Measurements from ENCODE around the gene MACROD2.

The MACROD2 gene

DNA sequence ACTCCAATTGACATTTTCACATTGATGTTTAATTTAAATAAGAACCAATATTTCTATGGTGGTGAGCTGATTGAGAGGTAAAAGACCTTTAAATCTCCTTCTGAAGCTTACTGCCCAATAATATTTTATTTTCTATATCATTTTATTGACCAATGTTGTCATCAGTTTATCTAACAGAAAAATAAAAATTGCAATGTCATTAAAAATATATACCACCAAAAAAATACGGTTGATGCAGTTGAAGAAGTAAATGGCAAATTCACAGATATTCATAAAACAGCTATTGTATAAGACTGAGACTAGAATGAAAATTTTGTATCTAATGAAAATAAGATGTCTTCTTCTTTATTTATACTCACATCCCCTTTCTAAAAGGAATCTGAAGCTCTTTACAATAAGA, 1375.1 kb downstream of the MACROD2 start:
- TF ChIP-seq CREB5 (CRISPR knock-in tag; IDR thresholded peaks at IDR 0.05; ENCODE audit: low read depth) (no peak), ESRRG (CRISPR knock-in tag; IDR thresholded peaks at IDR 0.05) (no peak), PPARA (CRISPR knock-in tag; IDR thresholded peaks at IDR 0.05; ENCODE audit: borderline replicate concordance) (no peak), ISL1 (CRISPR knock-in tag; IDR thresholded peaks at IDR 0.05) (no peak), CSRNP3 (CRISPR knock-in tag; IDR thresholded peaks at IDR 0.05) (no peak), ZNF565 (CRISPR knock-in tag; conservative IDR thresholded peaks at IDR 0.05; ENCODE audit: low read depth) (no peak), ZNF70 (CRISPR knock-in tag; IDR thresholded peaks at IDR 0.05) (no peak), ZC3H10 (CRISPR knock-in tag; IDR thresholded peaks at IDR 0.05) (no peak), BACH2 (CRISPR knock-in tag; IDR thresholded peaks at IDR 0.05; ENCODE audit: borderline replicate concordance) (no peak), TCF4 (CRISPR knock-in tag; IDR thresholded peaks at IDR 0.05; ENCODE audit: borderline replicate concordance) (no peak), PATZ1 (CRISPR knock-in tag; IDR thresholded peaks at IDR 0.05; ENCODE audit: borderline replicate concordance) (no peak), ZFP3 (CRISPR knock-in tag; IDR thresholded peaks at IDR 0.05) (no peak), OSR1 (CRISPR knock-in tag; IDR thresholded peaks at IDR 0.05) (no peak), GLIS3 (CRISPR knock-in tag; IDR thresholded peaks at IDR 0.05) (no peak), RARB (CRISPR knock-in tag; IDR thresholded peaks at IDR 0.05) (no peak)
- TF ChIP-seq, protein P1, sequence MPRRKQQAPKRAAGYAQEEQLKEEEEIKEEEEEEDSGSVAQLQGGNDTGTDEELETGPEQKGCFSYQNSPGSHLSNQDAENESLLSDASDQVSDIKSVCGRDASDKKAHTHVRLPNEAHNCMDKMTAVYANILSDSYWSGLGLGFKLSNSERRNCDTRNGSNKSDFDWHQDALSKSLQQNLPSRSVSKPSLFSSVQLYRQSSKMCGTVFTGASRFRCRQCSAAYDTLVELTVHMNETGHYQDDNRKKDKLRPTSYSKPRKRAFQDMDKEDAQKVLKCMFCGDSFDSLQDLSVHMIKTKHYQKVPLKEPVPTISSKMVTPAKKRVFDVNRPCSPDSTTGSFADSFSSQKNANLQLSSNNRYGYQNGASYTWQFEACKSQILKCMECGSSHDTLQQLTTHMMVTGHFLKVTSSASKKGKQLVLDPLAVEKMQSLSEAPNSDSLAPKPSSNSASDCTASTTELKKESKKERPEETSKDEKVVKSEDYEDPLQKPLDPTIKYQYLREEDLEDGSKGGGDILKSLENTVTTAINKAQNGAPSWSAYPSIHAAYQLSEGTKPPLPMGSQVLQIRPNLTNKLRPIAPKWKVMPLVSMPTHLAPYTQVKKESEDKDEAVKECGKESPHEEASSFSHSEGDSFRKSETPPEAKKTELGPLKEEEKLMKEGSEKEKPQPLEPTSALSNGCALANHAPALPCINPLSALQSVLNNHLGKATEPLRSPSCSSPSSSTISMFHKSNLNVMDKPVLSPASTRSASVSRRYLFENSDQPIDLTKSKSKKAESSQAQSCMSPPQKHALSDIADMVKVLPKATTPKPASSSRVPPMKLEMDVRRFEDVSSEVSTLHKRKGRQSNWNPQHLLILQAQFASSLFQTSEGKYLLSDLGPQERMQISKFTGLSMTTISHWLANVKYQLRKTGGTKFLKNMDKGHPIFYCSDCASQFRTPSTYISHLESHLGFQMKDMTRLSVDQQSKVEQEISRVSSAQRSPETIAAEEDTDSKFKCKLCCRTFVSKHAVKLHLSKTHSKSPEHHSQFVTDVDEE (CRISPR knock-in tag; IDR thresholded peaks at IDR 0.05) = no peak
- ATAC-seq = no peak

- TF ChIP-seq TOX (CRISPR knock-in tag; IDR thresholded peaks at IDR 0.05; ENCODE audit: borderline replicate concordance) = no peak
- no peak for TF ChIP-seq ZFP30 (CRISPR knock-in tag; IDR thresholded peaks at IDR 0.05)
- no peak for TF ChIP-seq SNAI2 (CRISPR knock-in tag; IDR thresholded peaks at IDR 0.05)
- TF ChIP-seq ISL1 (CRISPR knock-in tag; IDR thresholded peaks at IDR 0.05) = no peak
- no peak for TF ChIP-seq CSRNP3 (CRISPR knock-in tag; IDR thresholded peaks at IDR 0.05)
- no peak for TF ChIP-seq ZNF565 (CRISPR knock-in tag; conservative IDR thresholded peaks at IDR 0.05; ENCODE audit: low read depth)
- TF ChIP-seq CREB5 (CRISPR knock-in tag; IDR thresholded peaks at IDR 0.05; ENCODE audit: low read depth) = no peak
- TF ChIP-seq TCF4 (CRISPR knock-in tag; IDR thresholded peaks at IDR 0.05; ENCODE audit: borderline replicate concordance) = no peak
- no peak for TF ChIP-seq RARB (CRISPR knock-in tag; IDR thresholded peaks at IDR 0.05)
- no peak for TF ChIP-seq OSR1 (CRISPR knock-in tag; IDR thresholded peaks at IDR 0.05)
- no peak for TF ChIP-seq PPARA (CRISPR knock-in tag; IDR thresholded peaks at IDR 0.05; ENCODE audit: borderline replicate concordance)
- no peak for TF ChIP-seq CSDC2 (CRISPR knock-in tag; IDR thresholded peaks at IDR 0.05)
- no peak for TF ChIP-seq ZNF8 (CRISPR knock-in tag; IDR thresholded peaks at IDR 0.05)
- no peak for TF ChIP-seq ZFP3 (CRISPR knock-in tag; IDR thresholded peaks at IDR 0.05)
- TF ChIP-seq ARNTL (CRISPR knock-in tag; IDR thresholded peaks at IDR 0.05; ENCODE audit: borderline replicate concordance, low read depth) = no peak
- no peak for TF ChIP-seq GLIS3 (CRISPR knock-in tag; IDR thresholded peaks at IDR 0.05)
- no peak for TF ChIP-seq ESRRG (CRISPR knock-in tag; IDR thresholded peaks at IDR 0.05)
- no peak for TF ChIP-seq BACH2 (CRISPR knock-in tag; IDR thresholded peaks at IDR 0.05; ENCODE audit: borderline replicate concordance)
- no peak for TF ChIP-seq ZNF70 (CRISPR knock-in tag; IDR thresholded peaks at IDR 0.05)
- ATAC-seq = no peak
Observed at GRCh38 chr20:15374682-15375081, 1379.4 kb downstream of the MACROD2 start.
